Neural cell (in vitro differentiated cells): Measurements from ENCODE around the gene DOCK2.

Experiments used
- CTCF ChIP-seq: fragments of 450-650 bp; IDR thresholded peaks from 2 replicates; pipeline ENCODE4 v1.5.1; 2014; ENCODE audit warnings: antibody characterized with exemption, mild to moderate bottlenecking, moderate library complexity; ENCODE audit not compliant: poor library complexity, severe bottlenecking
- EZH2 ChIP-seq: fragments of 200-600, 300-800 bp; shearing (Covaris generic), sonication (generic); IDR thresholded peaks from 2 replicates; pipeline ENCODE4 v1.6.1; 2014; ENCODE audit warnings: antibody characterized with exemption, low read length, borderline replicate concordance, mild to moderate bottlenecking; ENCODE audit not compliant: insufficient read depth, poor library complexity, severe bottlenecking
- RAD21 ChIP-seq: fragments of 450-650 bp; conservative IDR thresholded peaks from 2 replicates; pipeline ENCODE4 v1.6.1; 2014; ENCODE audit warnings: antibody characterized with exemption, mild to moderate bottlenecking, moderate library complexity
- SMC3 ChIP-seq: fragments of 450-650 bp; conservative IDR thresholded peaks from 2 replicates; pipeline ENCODE4 v1.6.1; 2014; ENCODE audit warnings: antibody characterized with exemption, mild to moderate bottlenecking, moderate library complexity; ENCODE audit not compliant: poor library complexity
- TAF1 ChIP-seq: IDR thresholded peaks from 2 replicates; pipeline ENCODE4 v1.6.1; 2012; ENCODE audit warnings: low read depth

- TF ChIP-seq CTCF (no peak), TAF1 (no peak), EZH2 (no peak), SMC3 (no peak), RAD21 (no peak)
These were observed 33.9 kb downstream of the DOCK2 start for GRCh38 chr5:169670769-169671525.
